ENCODE results near the gene PHYKPL.
"Not testable (repeated sequence)": the region's sequence is repeated elsewhere in the genome, so short reads cannot be mapped to it uniquely, and the experiment has no call there.

PHYKPL gene

GRCh38 chr5:178208540-178209227 lies 23.9 kb downstream of the PHYKPL start:
- in situ Hi-C loops (cut with HindIII; ENCODE audit: low sequenced_read_pairs): no loop called here

GRCh38 chr5:178207917-178208280 lies 24.7 kb downstream of the PHYKPL start:
- in situ Hi-C loops (cut with HindIII; ENCODE audit: low sequenced_read_pairs): no loop called here

GRCh38 chr5:178207183-178207916 lies 25.3 kb downstream of the PHYKPL start:
- in situ Hi-C loops (cut with HindIII; ENCODE audit: low sequenced_read_pairs): no loop called here

DNA sequence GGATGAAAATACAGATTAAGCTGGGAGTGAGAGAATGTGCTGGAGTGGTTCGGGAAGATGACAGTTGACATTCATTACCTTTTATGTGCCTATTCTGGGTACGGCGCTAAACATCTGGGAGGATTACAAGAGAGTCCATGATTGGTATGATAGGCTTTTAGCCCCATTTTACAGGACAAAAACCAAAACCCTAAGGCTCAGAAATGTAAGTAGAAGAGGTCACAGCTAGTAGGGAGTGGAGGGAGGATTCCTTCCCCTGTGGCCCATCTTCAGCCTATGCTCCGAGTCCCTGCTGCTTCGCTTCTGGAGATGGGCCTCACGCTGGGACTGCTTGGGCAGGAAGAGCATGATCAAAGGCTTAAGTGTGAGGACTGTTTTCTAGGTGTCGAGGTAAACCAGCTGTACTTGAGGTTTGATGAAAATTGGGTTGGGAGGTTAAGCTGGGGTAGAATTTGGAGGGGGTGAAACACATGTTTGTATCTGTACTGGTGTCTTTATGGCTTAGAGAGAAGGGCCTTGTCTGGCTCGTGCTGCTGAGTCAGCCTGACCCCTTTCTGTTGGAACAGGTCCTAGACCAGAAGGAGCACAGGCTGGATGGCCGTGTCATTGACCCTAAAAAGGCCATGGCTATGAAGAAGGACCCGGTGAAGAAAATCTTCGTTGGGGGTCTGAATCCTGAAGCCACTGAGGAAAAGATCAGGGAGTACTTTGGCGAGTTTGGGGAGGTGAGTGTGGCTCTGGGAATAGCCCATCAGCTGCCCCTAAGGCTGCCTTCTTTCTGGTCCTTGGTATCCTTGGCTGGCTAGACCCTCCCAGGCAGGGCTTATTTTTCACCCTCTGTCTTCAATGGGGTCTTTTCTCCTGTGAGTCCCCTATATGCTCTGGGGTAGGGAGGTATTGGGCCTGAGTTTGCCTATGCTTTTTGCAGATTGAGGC lies 26.2 kb downstream of the PHYKPL start:
- in situ Hi-C loops (cut with HindIII; ENCODE audit: low sequenced_read_pairs): no loop called here

- in situ Hi-C loops (cut with HindIII; ENCODE audit: low sequenced_read_pairs): no loop called here
Measured at GRCh38 chr5:178205749-178206047, 26.9 kb downstream of the PHYKPL start.

- in situ Hi-C loops (cut with HindIII; ENCODE audit: low sequenced_read_pairs): no loop called here
Measured at GRCh38 chr5:178204935-178205748, 27.5 kb downstream of the PHYKPL start.

GRCh38 chr5:178204182-178204934 lies 28.2 kb downstream of the PHYKPL start, which contains the start of gene HNRNPAB:
Gene HNRNPAB (plus strand): TSS chr5:178204533. CDS start chr5:178204838, 305 bp downstream.
- in situ Hi-C loops (cut with HindIII; ENCODE audit: low sequenced_read_pairs): no loop called here

GRCh38 chr5:178203670-178204181 lies 28.9 kb downstream of the PHYKPL start:
- in situ Hi-C loops (cut with HindIII; ENCODE audit: low sequenced_read_pairs): no loop called here

DNA sequence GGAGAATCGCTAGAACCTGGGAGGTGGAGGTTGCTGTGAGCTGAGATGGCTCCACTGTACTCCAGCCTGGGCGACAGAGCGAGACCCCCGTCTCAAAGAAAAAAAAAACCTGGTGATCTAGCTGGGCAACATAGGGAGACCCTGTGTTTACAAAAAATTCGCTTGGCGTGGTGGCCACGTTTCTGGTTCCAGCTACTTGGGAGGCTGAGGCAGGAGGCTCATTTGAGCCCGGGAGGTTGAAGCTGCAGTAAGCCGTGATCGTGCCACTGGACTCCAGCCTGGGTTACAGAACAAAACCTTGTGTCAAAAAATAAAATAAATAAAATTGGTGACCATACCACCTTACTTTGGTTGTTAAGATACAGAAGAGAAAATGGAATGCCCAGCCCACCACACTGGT lies 30.1 kb downstream of the PHYKPL start:
- in situ Hi-C loops (cut with HindIII; ENCODE audit: low sequenced_read_pairs): no loop called here

- in situ Hi-C loops (cut with HindIII; ENCODE audit: low sequenced_read_pairs): no loop called here
Measured at GRCh38 chr5:178201927-178202235, 30.7 kb downstream of the PHYKPL start.

DNA sequence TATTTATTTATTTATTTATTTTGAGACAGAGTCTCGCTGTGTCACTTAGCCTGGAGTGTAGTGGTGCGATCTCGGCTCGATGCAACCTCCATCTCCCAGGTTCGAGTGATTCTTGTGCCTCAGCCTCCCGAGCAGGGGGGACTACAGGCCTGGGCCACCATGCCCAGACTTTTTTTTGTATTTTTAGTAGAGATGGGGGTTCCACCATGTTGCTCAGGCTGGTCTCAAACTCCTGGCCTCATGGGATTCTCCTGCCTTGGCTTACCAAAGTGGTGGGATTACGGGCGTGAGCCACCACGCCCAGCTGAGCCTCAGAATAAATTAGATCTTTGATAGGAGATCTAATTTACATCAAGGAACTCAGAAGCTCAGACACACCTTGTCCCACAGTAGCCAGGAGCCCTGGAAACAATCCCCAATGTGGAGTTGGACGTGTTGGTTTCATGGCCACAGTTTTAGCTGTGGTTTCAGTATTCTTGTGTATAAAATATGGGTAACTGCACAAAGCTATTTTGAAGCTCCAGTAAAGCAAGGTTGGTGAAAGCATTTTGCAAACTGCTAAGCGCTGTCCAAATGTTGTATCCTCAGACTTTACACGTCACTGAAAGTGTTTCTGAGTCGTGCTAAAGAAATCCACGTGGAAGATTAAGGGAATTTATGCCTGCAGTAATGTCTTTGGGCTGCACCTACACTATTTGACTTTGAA lies 31.2 kb downstream of the PHYKPL start:
- in situ Hi-C loops (cut with HindIII; ENCODE audit: low sequenced_read_pairs): no loop called here

GRCh38 chr5:178199581-178200434 lies 32.8 kb downstream of the PHYKPL start:
- in situ Hi-C loops (cut with HindIII; ENCODE audit: low sequenced_read_pairs): no loop called here

- in situ Hi-C loops (cut with HindIII; ENCODE audit: low sequenced_read_pairs): no loop called here
Measured at GRCh38 chr5:178198706-178199105, 33.9 kb downstream of the PHYKPL start.

- in situ Hi-C loops (cut with HindIII; ENCODE audit: low sequenced_read_pairs): not testable (repeated sequence)
Measured at GRCh38 chr5:178198151-178198550, 34.5 kb downstream of the PHYKPL start.

- in situ Hi-C loops (cut with HindIII; ENCODE audit: low sequenced_read_pairs): no loop called here
Measured at GRCh38 chr5:178196986-178197385, 35.6 kb downstream of the PHYKPL start.

DNA sequence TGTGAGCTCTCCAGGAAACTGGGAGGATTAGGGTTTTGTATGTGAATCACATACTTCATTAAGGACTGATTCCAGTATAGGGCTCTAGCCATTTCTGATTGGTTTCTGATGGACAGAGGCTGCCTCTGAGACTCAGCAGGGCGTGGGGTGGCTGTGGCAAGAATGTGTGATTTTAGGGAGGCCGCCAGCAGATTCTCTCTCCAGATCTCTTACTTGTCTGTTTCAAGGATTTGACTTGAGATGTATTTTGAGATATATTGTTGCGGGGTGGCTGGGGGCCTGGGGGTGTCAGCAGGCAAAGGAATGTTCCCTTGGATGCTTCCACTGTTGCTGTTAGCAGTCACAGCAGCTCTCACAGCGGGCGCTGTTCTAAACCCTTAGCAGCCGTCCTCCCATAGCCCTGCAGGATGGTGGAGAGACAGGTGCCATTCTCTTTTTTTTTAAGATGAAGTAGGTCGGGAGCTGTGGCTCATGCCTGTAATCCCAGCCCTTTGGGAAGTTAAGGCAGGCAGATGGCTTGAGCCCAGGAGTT lies 36.3 kb downstream of the PHYKPL start:
- in situ Hi-C loops (cut with HindIII; ENCODE audit: low sequenced_read_pairs): no loop called here

GRCh38 chr5:178194026-178194425 lies 38.6 kb downstream of the PHYKPL start:
- in situ Hi-C loops (cut with HindIII; ENCODE audit: low sequenced_read_pairs): no loop called here

GRCh38 chr5:178193251-178193809 lies 39.3 kb downstream of the PHYKPL start:
- in situ Hi-C loops (cut with HindIII; ENCODE audit: low sequenced_read_pairs): no loop called here
